A673 (cell line): ENCODE results near the gene GSX2.
A peak's percentile ranks its signal among the peaks of the same experiment; 100 is the strongest.

Source experiments
- EZH2 ChIP-seq: fragments of 200-600 bp; sonication (generic); IDR thresholded peaks from 2 replicates; pipeline ENCODE4 v1.6.1; 2017; ENCODE audit warnings: borderline replicate concordance, low read depth, mild to moderate bottlenecking, mixed read lengths, antibody characterized with exemption, low read length; ENCODE audit not compliant: poor library complexity, severe bottlenecking
- TF ChIP-seq, protein P1 (sequence below): fragments of 300-800, 200-600 bp; sonication (generic); conservative IDR thresholded peaks from 2 replicates; pipeline ENCODE4 v1.5.1; 2017; ENCODE audit warnings: low read depth, mild to moderate bottlenecking, antibody characterized with exemption, low read length, moderate library complexity, mixed read lengths

DNA sequence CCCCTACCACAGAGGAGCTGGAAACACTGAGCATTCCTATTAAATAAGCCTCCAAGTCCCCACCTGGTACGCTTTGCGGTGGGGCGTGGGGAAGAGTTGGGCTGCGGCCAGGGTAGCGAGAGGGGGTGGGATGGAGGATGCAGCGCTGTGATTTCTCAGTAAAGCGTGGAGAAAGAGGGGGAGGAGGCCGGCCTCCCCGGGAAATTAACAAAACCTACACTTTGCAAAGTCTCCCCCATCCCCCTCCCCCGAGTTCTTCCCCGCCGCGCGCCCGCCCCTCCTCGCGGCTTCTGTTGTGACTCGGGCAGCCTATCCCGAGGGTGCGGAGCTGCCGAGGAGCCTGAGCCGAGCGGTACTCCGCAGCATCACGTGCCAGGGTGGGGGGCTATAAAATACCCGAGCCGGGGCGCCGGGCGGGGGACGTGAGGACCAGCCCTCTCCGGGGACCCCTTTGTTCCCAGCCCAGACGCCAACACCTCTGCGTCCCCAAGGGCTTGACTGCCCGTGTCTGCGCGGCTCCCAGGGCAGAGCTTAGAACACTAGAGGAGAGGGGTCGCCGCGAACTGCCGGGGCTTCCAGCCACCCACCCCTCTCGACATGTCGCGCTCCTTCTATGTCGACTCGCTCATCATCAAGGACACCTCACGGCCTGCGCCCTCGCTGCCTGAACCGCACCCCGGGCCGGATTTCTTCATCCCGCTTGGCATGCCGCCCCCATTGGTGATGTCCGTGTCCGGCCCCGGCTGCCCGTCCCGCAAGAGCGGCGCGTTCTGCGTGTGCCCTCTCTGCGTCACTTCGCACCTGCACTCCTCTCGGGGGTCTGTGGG lies at the start of gene GSX2:
- TF ChIP-seq, protein P1, sequence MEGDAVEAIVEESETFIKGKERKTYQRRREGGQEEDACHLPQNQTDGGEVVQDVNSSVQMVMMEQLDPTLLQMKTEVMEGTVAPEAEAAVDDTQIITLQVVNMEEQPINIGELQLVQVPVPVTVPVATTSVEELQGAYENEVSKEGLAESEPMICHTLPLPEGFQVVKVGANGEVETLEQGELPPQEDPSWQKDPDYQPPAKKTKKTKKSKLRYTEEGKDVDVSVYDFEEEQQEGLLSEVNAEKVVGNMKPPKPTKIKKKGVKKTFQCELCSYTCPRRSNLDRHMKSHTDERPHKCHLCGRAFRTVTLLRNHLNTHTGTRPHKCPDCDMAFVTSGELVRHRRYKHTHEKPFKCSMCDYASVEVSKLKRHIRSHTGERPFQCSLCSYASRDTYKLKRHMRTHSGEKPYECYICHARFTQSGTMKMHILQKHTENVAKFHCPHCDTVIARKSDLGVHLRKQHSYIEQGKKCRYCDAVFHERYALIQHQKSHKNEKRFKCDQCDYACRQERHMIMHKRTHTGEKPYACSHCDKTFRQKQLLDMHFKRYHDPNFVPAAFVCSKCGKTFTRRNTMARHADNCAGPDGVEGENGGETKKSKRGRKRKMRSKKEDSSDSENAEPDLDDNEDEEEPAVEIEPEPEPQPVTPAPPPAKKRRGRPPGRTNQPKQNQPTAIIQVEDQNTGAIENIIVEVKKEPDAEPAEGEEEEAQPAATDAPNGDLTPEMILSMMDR = no peak
- peak; percentile 47 for TF ChIP-seq EZH2
